ENCODE data around the gene SAMD8.
"Not testable (repeated sequence)": the region's sequence is repeated elsewhere in the genome, so short reads cannot be mapped to it uniquely, and the experiment has no call there.

SAMD8 gene

DNA sequence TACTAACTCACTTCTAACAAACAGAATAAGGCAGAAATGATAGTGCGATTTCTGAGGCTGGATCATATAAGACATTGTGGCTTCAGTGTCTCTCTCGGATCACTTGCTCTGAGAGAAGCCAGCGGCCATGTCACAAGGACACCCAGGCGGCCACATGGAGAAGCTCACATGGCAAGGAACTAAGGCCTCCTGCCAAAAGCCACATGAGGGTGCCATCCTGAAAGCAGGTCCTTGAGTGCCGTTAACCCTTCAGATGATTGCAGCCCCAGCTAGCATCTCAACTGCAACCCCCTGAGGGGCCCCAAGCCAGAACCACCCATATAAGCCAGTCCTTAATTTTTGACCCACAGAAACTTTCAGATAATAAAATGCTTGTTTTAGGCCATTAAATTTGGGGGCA is 92.3 kb downstream of the SAMD8 start:
- Mint-ChIP-seq H3K27ac (no peak overlapping the region), H3K4me1 (peaks cover 9% of the 10 kb centered on the region), H3K9me3 (no peaks in the 10 kb centered on the region), H3K27me3 (no peaks in the 10 kb centered on the region), H3K4me3 (no peak overlapping the region)
- DNase-seq, result no peak
- ATAC-seq, result no peak

GRCh38 chr10:75205908-75206307 is 94.5 kb downstream of the SAMD8 start:
- Mint-ChIP-seq H3K9me3 (no peaks in the 10 kb centered on the region), H3K27ac (no peak overlapping the region), H3K4me3 (no peak overlapping the region), H3K27me3 (no peaks in the 10 kb centered on the region), H3K4me1 (peaks cover 10% of the 10 kb centered on the region)
- DNase-seq, result no peak
- ATAC-seq, result no peak

- not testable (repeated sequence) for H3K27ac Mint-ChIP-seq, DNase-seq, ATAC-seq, H3K4me3 Mint-ChIP-seq, H3K9me3 Mint-ChIP-seq, H3K27me3 Mint-ChIP-seq
- peaks cover 14% of the 10 kb centered on the region for H3K4me1 Mint-ChIP-seq
Observed at GRCh38 chr10:75206638-75207037, 95.2 kb downstream of the SAMD8 start.

DNA sequence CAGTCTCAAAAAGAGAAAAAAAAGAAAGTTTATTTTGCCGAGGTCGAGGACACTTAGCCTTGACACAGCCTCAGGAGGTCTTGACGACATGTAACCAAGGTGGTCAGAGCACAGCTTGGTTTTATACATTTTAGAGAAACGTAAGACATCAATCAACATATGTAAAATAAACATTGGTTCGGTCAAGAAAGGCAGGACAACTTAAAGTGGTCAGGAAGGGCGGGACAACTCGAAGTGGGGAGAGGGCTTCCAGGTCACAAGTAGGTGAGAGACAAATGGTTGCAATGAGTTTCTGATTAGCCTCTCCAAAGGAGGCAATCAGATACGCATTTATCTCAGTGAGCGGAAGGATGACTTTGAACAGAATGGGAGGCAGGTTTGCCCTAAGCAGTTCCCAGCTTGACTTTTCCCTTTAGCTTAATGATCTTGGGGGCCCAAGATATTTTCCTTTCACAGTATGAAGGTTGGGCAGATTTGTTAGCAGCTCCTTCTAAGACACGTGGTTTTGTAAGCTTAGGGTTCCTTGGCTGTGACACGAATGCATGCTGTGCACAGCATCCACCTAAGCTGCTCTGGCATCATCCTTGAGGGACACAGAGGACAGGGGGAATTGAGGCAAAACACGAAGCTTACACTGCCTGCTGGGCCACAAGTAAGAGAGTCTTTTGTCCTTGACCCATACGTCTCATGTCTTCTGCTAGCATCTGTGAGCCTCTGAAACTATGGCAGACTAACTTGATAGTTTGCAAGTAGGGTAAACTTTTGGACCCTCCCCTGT is 95.8 kb downstream of the SAMD8 start:
- H3K27ac Mint-ChIP-seq, result no peak overlapping the region
- no peak for DNase-seq
- no peak for ATAC-seq
- H3K9me3 Mint-ChIP-seq, result no peaks in the 10 kb centered on the region
- no peak overlapping the region for H3K4me3 Mint-ChIP-seq
- no peaks in the 10 kb centered on the region for H3K27me3 Mint-ChIP-seq
- peaks cover 20% of the 10 kb centered on the region for H3K4me1 Mint-ChIP-seq

GRCh38 chr10:75207857-75208144 is 96.3 kb downstream of the SAMD8 start:
- no peaks in the 10 kb centered on the region for H3K9me3 Mint-ChIP-seq
- H3K4me3 Mint-ChIP-seq, result no peak overlapping the region
- H3K4me1 Mint-ChIP-seq, result peaks cover 26% of the 10 kb centered on the region
- H3K27ac Mint-ChIP-seq, result no peak overlapping the region
- no peaks in the 10 kb centered on the region for H3K27me3 Mint-ChIP-seq
- DNase-seq, result no peak
- no peak for ATAC-seq

DNA sequence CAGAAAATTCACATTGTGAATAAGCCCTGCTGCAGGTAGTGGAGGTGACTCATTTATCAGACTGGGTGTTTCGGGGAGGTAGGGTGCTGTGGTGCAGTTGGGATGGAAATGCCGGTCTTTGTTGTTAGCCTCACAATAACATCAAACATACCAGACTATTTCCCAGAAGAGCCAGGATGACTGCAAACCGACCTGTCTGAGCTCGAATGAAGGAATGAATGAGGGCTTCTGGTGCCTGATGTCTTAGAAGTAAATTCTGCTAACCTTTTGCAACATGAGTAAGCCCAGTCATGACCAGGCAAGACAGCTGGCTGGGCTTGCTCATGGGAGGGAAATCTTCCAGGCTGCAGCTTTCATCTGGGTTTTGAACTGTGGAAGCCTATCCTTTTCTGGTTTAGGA is 96.7 kb downstream of the SAMD8 start:
- peak overlapping the region in 1 of 2 donors; percentile 90 for H3K27ac Mint-ChIP-seq
- H3K27me3 Mint-ChIP-seq, result no peaks in the 10 kb centered on the region
- DNase-seq (no peak), ATAC-seq (no peak)
- peaks cover 29% of the 10 kb centered on the region for H3K4me1 Mint-ChIP-seq
- H3K9me3 Mint-ChIP-seq, result no peaks in the 10 kb centered on the region
- peak overlapping the region; percentile 46 to 50 for H3K4me3 Mint-ChIP-seq

DNA sequence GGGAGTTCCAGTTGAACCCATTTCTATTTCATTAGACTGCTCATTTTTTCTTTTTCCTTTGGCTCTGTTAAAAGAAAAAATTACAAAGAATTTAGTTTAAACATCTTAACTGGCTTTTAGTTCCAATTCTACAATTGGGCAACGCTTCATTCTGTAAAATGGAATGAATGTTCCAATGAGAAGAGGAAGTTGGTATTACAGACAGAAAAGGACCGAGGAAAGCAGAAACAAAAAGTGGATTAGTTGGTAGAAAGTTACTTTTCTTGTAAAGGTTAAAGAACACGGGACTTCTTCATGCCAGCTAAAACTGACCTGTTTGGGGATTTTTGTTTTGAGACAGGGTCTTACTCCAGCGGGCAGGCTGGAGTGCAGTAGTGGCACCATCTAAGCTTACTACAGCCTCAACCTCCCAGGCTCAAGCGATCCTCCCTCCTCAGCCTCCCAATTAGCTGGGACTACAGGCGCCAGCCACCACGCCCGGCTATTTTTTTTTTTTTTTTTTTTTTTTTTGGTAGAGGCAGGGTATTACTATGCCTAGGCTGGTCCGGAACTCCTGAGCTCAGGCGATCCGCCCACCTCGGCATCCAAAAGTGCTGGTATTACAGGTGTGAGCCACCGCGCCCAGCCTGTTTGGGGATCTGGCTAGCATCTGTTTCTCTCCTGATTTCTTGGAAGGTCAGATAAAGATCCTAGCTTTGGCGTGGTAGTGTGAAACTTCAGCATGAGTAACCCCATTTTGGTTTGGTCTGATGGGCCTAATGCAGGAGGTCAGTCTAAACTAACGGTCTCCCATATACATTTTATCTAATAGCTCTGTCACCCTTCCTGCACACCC is 97.8 kb downstream of the SAMD8 start:
- ATAC-seq, result no peak
- Mint-ChIP-seq H3K4me1 (peaks cover 36% of the 10 kb centered on the region), H3K4me3 (peak overlapping the region; percentile 98 to 100), H3K27ac (peak overlapping the region; percentile 99 to 100), H3K27me3 (no peaks in the 10 kb centered on the region), H3K9me3 (no peaks in the 10 kb centered on the region)
- DNase-seq, result peak in 1 of 2 donors; percentile 14

- ATAC-seq (peak; percentile 76), DNase-seq (peak in 1 of 2 donors; percentile 76)
- Mint-ChIP-seq H3K4me3 (peak overlapping the region; percentile 98 to 100), H3K27me3 (no peaks in the 10 kb centered on the region), H3K4me1 (peaks cover 42% of the 10 kb centered on the region), H3K27ac (peak overlapping the region; percentile 99 to 100), H3K9me3 (no peaks in the 10 kb centered on the region)
Observed at GRCh38 chr10:75209921-75210281, 98.4 kb downstream of the SAMD8 start.

- ATAC-seq (peak; percentile 91), DNase-seq (peak; percentile 94 to 98)
- peaks cover 42% of the 10 kb centered on the region for H3K4me1 Mint-ChIP-seq
- H3K27me3 Mint-ChIP-seq, result no peaks in the 10 kb centered on the region
- no peaks in the 10 kb centered on the region for H3K9me3 Mint-ChIP-seq
- H3K4me3 Mint-ChIP-seq, result peak within 1 kb of the TSS; percentile 98 to 100
- peak within 1 kb of the TSS; percentile 99 to 100 for H3K27ac Mint-ChIP-seq
Observed at GRCh38 chr10:75210282-75211006, 99.0 kb downstream of the SAMD8 start, which contains the start of gene VDAC2. Gene VDAC2 (plus strand): TSS chr10:75210796. CDS start chr10:75211159, 363 bp downstream.

- no peak for ATAC-seq
- H3K27me3 Mint-ChIP-seq, result no peaks in the 10 kb centered on the region
- H3K4me3 Mint-ChIP-seq, result peak overlapping the region; percentile 91 to 100
- DNase-seq, result peak; percentile 16 to 33
- H3K9me3 Mint-ChIP-seq, result no peaks in the 10 kb centered on the region
- H3K27ac Mint-ChIP-seq, result peak overlapping the region; percentile 99 to 100
- H3K4me1 Mint-ChIP-seq, result peaks cover 47% of the 10 kb centered on the region
Observed at GRCh38 chr10:75211007-75211691, 99.7 kb downstream of the SAMD8 start.

GRCh38 chr10:75212343-75212742 is 100.9 kb downstream of the SAMD8 start:
- Mint-ChIP-seq H3K27ac (peak overlapping the region; percentile 78 to 90), H3K4me1 (peaks cover 52% of the 10 kb centered on the region), H3K4me3 (peak overlapping the region; percentile 91 to 100), H3K27me3 (no peaks in the 10 kb centered on the region), H3K9me3 (no peaks in the 10 kb centered on the region)
- no peak for ATAC-seq
- DNase-seq, result no peak

DNA sequence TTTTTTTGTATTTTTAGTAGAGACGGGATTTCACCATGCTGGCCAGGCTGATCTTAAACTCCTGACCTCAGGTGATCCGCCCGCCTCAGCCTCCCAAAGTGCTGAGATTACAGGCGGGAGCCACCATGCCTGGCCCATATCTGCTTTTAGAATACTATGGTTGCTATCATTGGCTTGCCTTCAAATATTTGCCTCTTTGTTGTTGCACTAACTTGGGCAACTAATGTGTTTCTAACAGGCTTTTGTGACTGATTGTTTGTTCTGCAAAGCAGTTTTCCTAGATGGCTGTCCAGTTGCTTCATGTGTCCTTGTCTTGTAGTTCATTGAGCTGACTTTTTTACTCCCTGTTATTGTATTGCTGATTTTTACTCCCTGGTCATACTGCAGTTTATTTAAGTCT is 108.8 kb downstream of the SAMD8 start:
- DNase-seq, result no peak
- H3K27ac Mint-ChIP-seq, result peak overlapping the region; percentile 23 to 41
- H3K4me1 Mint-ChIP-seq, result peaks cover 60% of the 10 kb centered on the region
- no peaks in the 10 kb centered on the region for H3K27me3 Mint-ChIP-seq
- ATAC-seq, result no peak
- no peaks in the 10 kb centered on the region for H3K9me3 Mint-ChIP-seq
- H3K4me3 Mint-ChIP-seq, result no peak overlapping the region

- not testable (repeated sequence) for H3K9me3 Mint-ChIP-seq, H3K4me3 Mint-ChIP-seq, ATAC-seq, H3K27ac Mint-ChIP-seq, H3K27me3 Mint-ChIP-seq, DNase-seq
- peaks cover 64% of the 10 kb centered on the region for H3K4me1 Mint-ChIP-seq
Observed at GRCh38 chr10:75221492-75221891, 110.0 kb downstream of the SAMD8 start.

DNA sequence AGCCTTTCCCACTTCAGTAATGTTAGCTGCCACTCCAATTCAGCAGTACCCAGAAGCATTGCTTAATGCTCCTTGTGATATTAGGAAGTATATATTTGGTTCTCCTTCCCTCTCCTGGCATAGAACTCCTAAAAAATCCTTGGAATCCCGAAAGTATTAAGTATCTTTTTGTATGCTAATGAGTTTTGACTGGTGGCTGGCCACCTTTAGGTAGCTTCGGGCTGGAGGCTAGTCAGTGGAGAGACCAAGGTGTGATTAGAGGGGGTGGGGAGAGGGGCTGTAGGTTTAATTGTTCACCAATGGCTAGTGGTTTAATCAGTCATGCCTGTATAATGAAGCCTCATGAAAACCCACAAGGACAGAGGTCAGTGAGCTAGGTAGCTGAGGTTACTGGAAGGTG is 112.1 kb downstream of the SAMD8 start:
- H3K27me3 Mint-ChIP-seq, result no peaks in the 10 kb centered on the region
- peak overlapping the region; percentile 4 to 87 for H3K27ac Mint-ChIP-seq
- peaks cover 76% of the 10 kb centered on the region for H3K4me1 Mint-ChIP-seq
- H3K4me3 Mint-ChIP-seq, result no peak overlapping the region
- H3K9me3 Mint-ChIP-seq, result no peaks in the 10 kb centered on the region
- DNase-seq (no peak), ATAC-seq (no peak)

- H3K4me3 Mint-ChIP-seq, result no peak overlapping the region
- no peaks in the 10 kb centered on the region for H3K27me3 Mint-ChIP-seq
- no peaks in the 10 kb centered on the region for H3K9me3 Mint-ChIP-seq
- DNase-seq (no peak), ATAC-seq (no peak)
- H3K4me1 Mint-ChIP-seq, result peaks cover 85% of the 10 kb centered on the region
- peak overlapping the region in 1 of 2 donors; percentile 54 for H3K27ac Mint-ChIP-seq
Observed at GRCh38 chr10:75226095-75226494, 114.6 kb downstream of the SAMD8 start.
